Transverse colon (tissue), 4 donors: Measurements from ENCODE around the gene XYLT1.

Experiments used
- POLR2A ChIP-seq: fragments of 450-650 bp; IDR thresholded peaks from one replicate; pipeline ENCODE4 v1.6.1; 2016; ENCODE audit warnings: antibody characterized with exemption, mild to moderate bottlenecking, moderate library complexity
- POLR2AphosphoS5 ChIP-seq, 3 donors: sonication (generic); formaldehyde crosslinking; IDR thresholded peaks; one replicate each; pipeline ENCODE4 v1.6.1; 2016; ENCODE audit warnings: antibody characterized with exemption in 3 of 3
- TF ChIP-seq, protein P1 (sequence below), 5 experiments: fragments of 200-600 bp in 3 of 5; fragments of 450-650 bp in 2 of 5; sonication (generic) in 3 of 5; IDR thresholded peaks; 1 replicate in 2 of 5; 2 replicates in 3 of 5; pipeline ENCODE4 v1.5.1; 2016 to 2017; ENCODE audit warnings: antibody characterized with exemption in 5 of 5, inconsistent platforms in 3 of 5, mild to moderate bottlenecking in 2 of 5, moderate library complexity in 1 of 5

DNA sequence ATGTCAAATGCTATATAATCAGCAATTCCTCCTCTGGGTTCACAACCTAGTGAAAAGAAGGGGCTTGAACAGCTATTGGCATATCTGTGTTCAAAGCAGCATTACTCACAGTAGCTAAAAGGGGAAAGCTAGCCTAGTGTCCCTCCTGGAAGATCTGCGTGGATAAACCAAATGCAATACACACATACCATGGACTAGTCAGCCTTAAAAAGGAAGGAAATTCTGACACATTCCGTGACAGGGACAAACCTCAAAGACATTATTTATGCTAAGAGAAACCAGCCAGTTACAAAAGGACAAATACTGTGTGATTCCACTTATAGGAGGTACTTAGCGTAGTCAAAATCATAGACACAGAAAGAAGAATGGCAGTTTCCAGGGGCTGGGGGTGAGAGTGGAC, 90.1 kb downstream of the XYLT1 start:
- TF ChIP-seq, protein P1, sequence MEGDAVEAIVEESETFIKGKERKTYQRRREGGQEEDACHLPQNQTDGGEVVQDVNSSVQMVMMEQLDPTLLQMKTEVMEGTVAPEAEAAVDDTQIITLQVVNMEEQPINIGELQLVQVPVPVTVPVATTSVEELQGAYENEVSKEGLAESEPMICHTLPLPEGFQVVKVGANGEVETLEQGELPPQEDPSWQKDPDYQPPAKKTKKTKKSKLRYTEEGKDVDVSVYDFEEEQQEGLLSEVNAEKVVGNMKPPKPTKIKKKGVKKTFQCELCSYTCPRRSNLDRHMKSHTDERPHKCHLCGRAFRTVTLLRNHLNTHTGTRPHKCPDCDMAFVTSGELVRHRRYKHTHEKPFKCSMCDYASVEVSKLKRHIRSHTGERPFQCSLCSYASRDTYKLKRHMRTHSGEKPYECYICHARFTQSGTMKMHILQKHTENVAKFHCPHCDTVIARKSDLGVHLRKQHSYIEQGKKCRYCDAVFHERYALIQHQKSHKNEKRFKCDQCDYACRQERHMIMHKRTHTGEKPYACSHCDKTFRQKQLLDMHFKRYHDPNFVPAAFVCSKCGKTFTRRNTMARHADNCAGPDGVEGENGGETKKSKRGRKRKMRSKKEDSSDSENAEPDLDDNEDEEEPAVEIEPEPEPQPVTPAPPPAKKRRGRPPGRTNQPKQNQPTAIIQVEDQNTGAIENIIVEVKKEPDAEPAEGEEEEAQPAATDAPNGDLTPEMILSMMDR (IDR thresholded peaks at IDR 0.05): no peak
- TF ChIP-seq POLR2AphosphoS5 (IDR thresholded peaks at IDR 0.05) (peak; percentile 42 to 70 (median 70)), POLR2A (peak; percentile 38)
